Ectodermal cell (in vitro differentiated cells): ENCODE results near the gene SMAD6.

ENCODE experiments used
- H3K27ac ChIP-seq: 2 replicates; pipeline ENCODE4 v1.7.0; 2013; ENCODE audit warnings: mild to moderate bottlenecking, low read depth, low read length; ENCODE audit not compliant: insufficient read depth, poor library complexity, severe bottlenecking
- H3K27me3 ChIP-seq: 2 replicates; pipeline ENCODE4 v1.7.0; 2013; ENCODE audit warnings: mild to moderate bottlenecking, low read length; ENCODE audit not compliant: insufficient read depth, control insufficient read depth, poor library complexity, severe bottlenecking
- H3K36me3 ChIP-seq: one replicate; pipeline ENCODE4 v1.7.0; 2013; ENCODE audit warnings: low read length; ENCODE audit not compliant: control insufficient read depth, insufficient read depth
- H3K4me1 ChIP-seq: one replicate; pipeline ENCODE4 v1.7.0; 2013; ENCODE audit warnings: low read length; ENCODE audit not compliant: control insufficient read depth, insufficient read depth
- H3K4me3 ChIP-seq: 2 replicates; pipeline ENCODE4 v1.7.0; 2013; ENCODE audit warnings: low read depth, low read length, control low read depth; ENCODE audit not compliant: insufficient read depth
- H3K9me3 ChIP-seq: 2 replicates; pipeline ENCODE4 v1.7.0; 2013; ENCODE audit warnings: mild to moderate bottlenecking, low read length, moderate library complexity; ENCODE audit not compliant: control insufficient read depth
- WGBS, 2 experiments: methylation state at CpG; one replicate each; pipeline ENCODE4 v1.1.7; 2013; ENCODE audit warnings: missing lambda C conversion rate in 2 of 2; 5-methylcytosine and 5-hydroxymethylcytosine counted together

The SMAD6 gene

GRCh38 chr15:66829551-66830121, 127.6 kb downstream of the SMAD6 start:
- Histone ChIP-seq H3K27ac (no peak overlapping the region), H3K27me3 (no peaks in the 10 kb centered on the region), H3K36me3 (no peaks in the 10 kb centered on the region), H3K9me3 (no peaks in the 10 kb centered on the region), H3K4me3 (no peak overlapping the region), H3K4me1 (peaks cover 4% of the 10 kb centered on the region)
- 95 to 98% methylated on average over 3 to 4 of the region's 4 CpGs for WGBS, 2 experiments

GRCh38 chr15:66830358-66830757, 128.3 kb downstream of the SMAD6 start:
- Histone ChIP-seq H3K4me1 (peaks cover 11% of the 10 kb centered on the region), H3K4me3 (no peak overlapping the region), H3K9me3 (no peaks in the 10 kb centered on the region), H3K27ac (no peak overlapping the region), H3K36me3 (no peaks in the 10 kb centered on the region), H3K27me3 (no peaks in the 10 kb centered on the region)
- 81 to 83% methylated on average over 6 of the region's 6 CpGs for WGBS, 2 experiments

DNA sequence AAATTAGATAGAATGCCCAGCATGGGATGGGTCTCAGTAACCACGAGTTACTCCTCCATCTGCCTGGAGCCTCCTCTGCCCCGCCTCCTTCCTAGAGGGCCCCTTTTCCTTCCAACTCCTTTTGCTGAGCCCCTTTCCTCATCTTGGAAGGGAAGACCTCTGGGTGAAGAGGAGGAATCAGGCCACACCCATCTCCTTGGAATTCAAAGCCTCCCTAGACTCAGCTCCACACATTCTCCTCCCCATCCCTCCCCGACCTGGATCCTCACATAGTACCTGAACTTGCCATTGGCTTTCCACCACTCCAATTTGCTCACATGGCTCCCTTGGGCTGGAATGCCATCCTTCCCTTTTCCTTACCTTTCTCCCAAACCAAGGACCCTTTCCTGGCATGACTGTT, 128.8 kb downstream of the SMAD6 start:
- peaks cover 14% of the 10 kb centered on the region for H3K4me1 ChIP-seq
- no peak overlapping the region for H3K27ac ChIP-seq
- H3K4me3 ChIP-seq: no peak overlapping the region
- no peaks in the 10 kb centered on the region for H3K27me3 ChIP-seq
- no peaks in the 10 kb centered on the region for H3K36me3 ChIP-seq
- H3K9me3 ChIP-seq: no peaks in the 10 kb centered on the region
- WGBS, 2 experiments: 80 to 85% methylated on average over 3 of the region's 3 CpGs

- Histone ChIP-seq H3K36me3 (no peaks in the 10 kb centered on the region), H3K4me1 (peaks cover 14% of the 10 kb centered on the region), H3K27ac (no peak overlapping the region), H3K27me3 (no peaks in the 10 kb centered on the region), H3K4me3 (no peak overlapping the region), H3K9me3 (no peaks in the 10 kb centered on the region)
- WGBS, 2 experiments: 89 to 95% methylated on average over 3 to 4 of the region's 4 CpGs
Measured at GRCh38 chr15:66831289-66831688, 129.3 kb downstream of the SMAD6 start.

GRCh38 chr15:66831801-66832390, 129.9 kb downstream of the SMAD6 start:
- H3K27ac ChIP-seq: no peak overlapping the region
- no peaks in the 10 kb centered on the region for H3K9me3 ChIP-seq
- H3K4me3 ChIP-seq: no peak overlapping the region
- no peaks in the 10 kb centered on the region for H3K27me3 ChIP-seq
- no peaks in the 10 kb centered on the region for H3K36me3 ChIP-seq
- WGBS, 2 experiments: 94 to 96% methylated on average over 14 of the region's 14 CpGs
- H3K4me1 ChIP-seq: peaks cover 14% of the 10 kb centered on the region
